PC-9 (cell line): ENCODE data around the gene EPHA4.

Experiments
- CTCF ChIP-seq: fragments of 200-600 bp; sonication (generic); conservative IDR thresholded peaks from 2 replicates; pipeline ENCODE4 v1.6.1; 2017; ENCODE audit warnings: mixed run types, antibody characterized with exemption, mild to moderate bottlenecking, moderate library complexity
- EZH2 ChIP-seq: fragments of 200-600 bp; sonication (generic); IDR thresholded peaks from 2 replicates; pipeline ENCODE4 v1.8.0; 2017; ENCODE audit warnings: antibody characterized with exemption, low read depth

DNA sequence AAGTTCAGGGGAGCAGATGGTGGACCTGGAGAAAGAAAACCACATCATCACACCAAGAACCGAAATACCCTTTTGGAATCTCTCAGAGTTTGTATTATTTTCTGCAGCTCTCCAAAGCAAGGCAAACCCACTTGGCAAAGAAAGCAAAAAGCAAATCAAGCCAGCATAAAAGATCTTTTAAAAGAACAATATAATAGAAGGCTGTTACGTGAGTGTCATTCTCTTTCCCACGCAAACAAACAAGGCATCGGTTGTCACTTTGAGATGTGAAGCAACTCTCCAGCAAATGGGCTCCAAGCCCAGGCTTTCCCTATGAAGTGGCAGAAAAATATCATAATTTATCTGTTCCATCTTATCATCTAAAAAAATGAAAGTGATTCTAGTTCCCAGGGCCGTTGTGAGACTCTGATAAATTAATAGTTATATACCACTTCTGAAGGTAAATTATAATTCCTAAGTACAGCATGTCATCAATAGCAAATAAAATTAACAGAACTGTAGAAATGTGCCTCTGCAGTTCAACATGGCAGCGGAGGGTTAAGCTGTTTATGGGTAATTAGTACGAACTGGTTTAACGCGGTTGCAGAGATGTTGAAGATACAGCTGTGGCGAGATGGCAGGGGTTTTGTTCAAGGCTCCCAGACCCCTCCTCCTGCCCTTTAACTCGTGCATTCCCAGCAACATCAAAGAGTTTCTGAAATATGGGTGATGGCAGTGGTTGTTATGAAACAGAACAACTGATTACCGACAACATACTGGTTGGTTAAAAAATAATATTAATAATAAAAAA, 89.2 kb downstream of the EPHA4 start:
- TF ChIP-seq CTCF, result no peak
- TF ChIP-seq EZH2, result no peak
